ENCODE data around the gene NFE2.
A peak's percentile ranks its signal among the peaks of the same experiment; 100 is the strongest.

Gene NFE2

DNA sequence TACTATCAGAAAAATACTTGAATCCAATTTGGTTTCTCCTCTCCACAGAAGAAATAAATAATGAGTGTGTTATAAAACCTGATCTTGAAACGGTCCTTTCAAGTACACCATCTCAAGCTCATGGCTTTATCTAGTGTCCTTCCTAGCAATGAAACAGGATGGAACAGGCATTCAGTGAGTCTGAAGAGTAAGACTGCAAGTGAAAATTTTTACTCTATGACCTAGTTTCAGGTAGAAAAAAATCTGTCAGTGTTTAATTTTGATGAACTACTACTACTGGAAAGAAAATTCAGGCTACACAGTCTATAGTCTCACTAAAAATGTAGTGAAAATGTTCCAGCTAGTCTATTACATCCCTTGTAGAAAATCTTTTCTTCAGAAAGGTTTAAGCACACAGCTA lies 28.6 kb downstream of the NFE2 start:
- no peak overlapping the region for H3K4me3 Mint-ChIP-seq
- no peaks in the 10 kb centered on the region for H3K9me3 Mint-ChIP-seq
- DNase-seq (ENCODE audit: low spot score in 2 of 2) (no peak), ATAC-seq (replicated peaks; ENCODE audit: extremely low read depth, poor library complexity, severe bottlenecking) (no peak)
- no peaks in the 10 kb centered on the region for H3K27me3 Mint-ChIP-seq
- H3K36me3 Mint-ChIP-seq (ENCODE audit: insufficient read depth): peaks cover 12% of the 10 kb centered on the region
- no peak overlapping the region for H3K27ac Mint-ChIP-seq (ENCODE audit: low read depth)
- peaks cover 11% of the 10 kb centered on the region for H3K4me1 Mint-ChIP-seq

DNA sequence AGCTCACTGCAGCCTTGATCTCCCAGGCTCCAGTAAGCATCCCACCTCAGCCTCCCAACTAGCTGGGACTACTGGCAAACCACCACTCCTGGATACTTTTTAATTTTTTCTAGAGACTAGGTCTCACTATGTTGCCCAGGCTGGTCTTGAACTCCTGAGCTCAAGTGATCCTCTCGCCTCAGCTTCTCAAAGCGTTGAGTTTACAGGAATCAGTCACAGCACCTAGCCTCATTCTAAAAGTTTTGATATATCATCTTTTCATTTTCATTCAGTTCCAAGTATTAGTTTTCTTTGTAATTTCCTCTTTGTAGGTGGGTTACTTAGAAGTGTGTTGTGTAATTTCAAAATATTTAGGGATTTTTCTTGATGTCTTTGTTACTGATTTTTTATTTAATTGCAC lies 30.5 kb downstream of the NFE2 start:
- Mint-ChIP-seq H3K4me3 (no peak overlapping the region), H3K27me3 (no peaks in the 10 kb centered on the region), H3K27ac (ENCODE audit: low read depth) (peak overlapping the region; percentile 65), H3K9me3 (no peaks in the 10 kb centered on the region), H3K36me3 (ENCODE audit: insufficient read depth) (peaks cover 8% of the 10 kb centered on the region), H3K4me1 (no peaks in the 10 kb centered on the region)
- ATAC-seq (replicated peaks; ENCODE audit: extremely low read depth, poor library complexity, severe bottlenecking): no peak
- no peak for DNase-seq (ENCODE audit: low spot score in 2 of 2)

- no peaks in the 10 kb centered on the region for H3K4me1 Mint-ChIP-seq
- ATAC-seq (replicated peaks; ENCODE audit: extremely low read depth, poor library complexity, severe bottlenecking) (no peak), DNase-seq (ENCODE audit: low spot score in 2 of 2) (no peak)
- H3K9me3 Mint-ChIP-seq: no peaks in the 10 kb centered on the region
- H3K27me3 Mint-ChIP-seq: no peaks in the 10 kb centered on the region
- H3K27ac Mint-ChIP-seq (ENCODE audit: low read depth): no peak overlapping the region
- H3K4me3 Mint-ChIP-seq: no peak overlapping the region
- H3K36me3 Mint-ChIP-seq (ENCODE audit: insufficient read depth): peaks cover 2% of the 10 kb centered on the region
Measured at GRCh38 chr12:54266852-54267251, 34.0 kb downstream of the NFE2 start.

DNA sequence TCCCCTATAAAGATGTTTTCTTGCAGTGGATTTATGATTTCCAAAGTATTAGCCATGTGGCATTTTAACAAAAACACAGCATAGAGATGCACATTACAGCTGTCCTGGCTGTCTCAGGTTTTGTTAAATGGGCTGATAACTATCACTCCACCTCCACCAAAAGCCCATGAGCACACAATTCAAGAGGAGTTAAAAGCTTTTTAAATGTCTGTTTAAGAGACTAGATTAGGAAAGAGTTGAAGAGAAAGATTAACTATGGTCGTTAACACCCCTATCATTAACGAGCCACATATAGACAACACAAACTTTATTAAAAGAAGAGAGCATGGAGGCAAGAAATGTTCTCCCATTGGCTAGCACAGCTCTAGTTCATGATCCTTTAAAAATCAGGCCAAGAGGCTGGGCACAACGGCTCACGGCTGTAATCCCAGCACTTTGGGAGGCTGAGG lies 35.4 kb downstream of the NFE2 start:
- H3K4me1 Mint-ChIP-seq: no peaks in the 10 kb centered on the region
- no peaks in the 10 kb centered on the region for H3K9me3 Mint-ChIP-seq
- ATAC-seq (replicated peaks; ENCODE audit: extremely low read depth, poor library complexity, severe bottlenecking) (no peak), DNase-seq (ENCODE audit: low spot score in 2 of 2) (no peak)
- no peaks in the 10 kb centered on the region for H3K27me3 Mint-ChIP-seq
- peaks cover 2% of the 10 kb centered on the region for H3K36me3 Mint-ChIP-seq (ENCODE audit: insufficient read depth)
- H3K27ac Mint-ChIP-seq (ENCODE audit: low read depth): no peak overlapping the region
- no peak overlapping the region for H3K4me3 Mint-ChIP-seq

- Mint-ChIP-seq H3K36me3 (ENCODE audit: insufficient read depth) (peaks cover 4% of the 10 kb centered on the region), H3K27ac (ENCODE audit: low read depth) (no peak overlapping the region), H3K27me3 (no peaks in the 10 kb centered on the region), H3K4me3 (no peak overlapping the region), H3K4me1 (no peaks in the 10 kb centered on the region), H3K9me3 (no peaks in the 10 kb centered on the region)
- DNase-seq (ENCODE audit: low spot score in 2 of 2): no peak
- no peak for ATAC-seq (replicated peaks; ENCODE audit: extremely low read depth, poor library complexity, severe bottlenecking)
Measured at GRCh38 chr12:54262403-54262925, 38.4 kb downstream of the NFE2 start.

- H3K27me3 Mint-ChIP-seq: no peaks in the 10 kb centered on the region
- H3K36me3 Mint-ChIP-seq (ENCODE audit: insufficient read depth): peaks cover 9% of the 10 kb centered on the region
- H3K4me1 Mint-ChIP-seq: no peaks in the 10 kb centered on the region
- no peak for ATAC-seq (replicated peaks; ENCODE audit: extremely low read depth, poor library complexity, severe bottlenecking)
- DNase-seq (ENCODE audit: low spot score in 2 of 2): no peak
- H3K27ac Mint-ChIP-seq (ENCODE audit: low read depth): no peak overlapping the region
- H3K9me3 Mint-ChIP-seq: no peaks in the 10 kb centered on the region
- no peak overlapping the region for H3K4me3 Mint-ChIP-seq
Measured at GRCh38 chr12:54261815-54262402, 38.9 kb downstream of the NFE2 start.

DNA sequence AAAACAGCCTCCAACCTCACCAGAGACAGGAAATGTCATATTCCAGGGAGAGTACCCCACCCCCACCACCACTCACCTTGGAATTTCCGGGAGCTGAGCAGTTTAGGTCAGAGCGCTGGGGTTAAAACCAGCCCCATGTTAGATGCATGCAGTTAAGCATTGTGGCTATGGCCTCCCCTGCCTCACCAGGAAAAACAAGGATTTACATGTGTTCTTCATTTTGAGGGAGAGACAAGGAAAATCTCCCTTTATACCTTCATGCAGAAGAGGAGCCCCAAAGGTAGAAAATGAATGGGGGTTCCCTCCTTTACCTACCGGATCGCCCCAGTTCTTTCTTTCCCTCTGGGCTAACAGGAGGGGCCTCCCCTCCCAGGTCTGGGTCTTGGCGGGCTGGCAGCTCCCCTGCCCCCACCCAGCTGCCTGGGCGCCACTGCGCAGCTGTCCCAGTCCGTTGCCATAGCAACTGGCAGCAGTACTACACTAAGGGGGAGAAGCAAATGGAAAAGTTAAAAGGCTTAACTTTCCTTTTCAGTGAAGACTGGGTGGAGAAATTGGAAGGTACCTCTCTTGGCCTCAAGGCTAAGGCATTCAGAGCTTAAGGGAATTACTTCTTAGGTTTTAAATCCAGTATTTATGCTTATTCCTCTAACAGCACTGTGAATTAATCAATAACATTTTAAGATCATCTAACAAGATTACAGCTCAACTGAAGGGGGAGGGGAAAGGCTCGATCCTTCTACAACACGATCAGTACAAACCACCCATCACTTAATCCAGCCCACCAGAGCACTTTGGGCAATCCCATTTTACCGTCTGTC lies 41.4 kb downstream of the NFE2 start:
- DNase-seq (ENCODE audit: low spot score in 2 of 2): no peak
- no peaks in the 10 kb centered on the region for H3K27me3 Mint-ChIP-seq
- H3K4me3 Mint-ChIP-seq: no peak overlapping the region

GRCh38 chr12:54258201-54258681 lies 42.6 kb downstream of the NFE2 start:
- H3K27ac Mint-ChIP-seq (ENCODE audit: low read depth): no peak overlapping the region
- no peaks in the 10 kb centered on the region for H3K9me3 Mint-ChIP-seq
- peaks cover 20% of the 10 kb centered on the region for H3K36me3 Mint-ChIP-seq (ENCODE audit: insufficient read depth)
- ATAC-seq (replicated peaks; ENCODE audit: extremely low read depth, poor library complexity, severe bottlenecking) (no peak), DNase-seq (ENCODE audit: low spot score in 2 of 2) (no peak)
- no peaks in the 10 kb centered on the region for H3K27me3 Mint-ChIP-seq
- no peak overlapping the region for H3K4me3 Mint-ChIP-seq
- H3K4me1 Mint-ChIP-seq: no peaks in the 10 kb centered on the region

More for the DNA sequence above, 41.4 kb downstream of the NFE2 start:
- peaks cover 19% of the 10 kb centered on the region for H3K36me3 Mint-ChIP-seq (ENCODE audit: insufficient read depth)
- H3K4me1 Mint-ChIP-seq: no peaks in the 10 kb centered on the region
- peak; percentile 36 for ATAC-seq (replicated peaks; ENCODE audit: extremely low read depth, poor library complexity, severe bottlenecking)
- no peaks in the 10 kb centered on the region for H3K9me3 Mint-ChIP-seq
- H3K27ac Mint-ChIP-seq (ENCODE audit: low read depth): peak overlapping the region; percentile 38

DNA sequence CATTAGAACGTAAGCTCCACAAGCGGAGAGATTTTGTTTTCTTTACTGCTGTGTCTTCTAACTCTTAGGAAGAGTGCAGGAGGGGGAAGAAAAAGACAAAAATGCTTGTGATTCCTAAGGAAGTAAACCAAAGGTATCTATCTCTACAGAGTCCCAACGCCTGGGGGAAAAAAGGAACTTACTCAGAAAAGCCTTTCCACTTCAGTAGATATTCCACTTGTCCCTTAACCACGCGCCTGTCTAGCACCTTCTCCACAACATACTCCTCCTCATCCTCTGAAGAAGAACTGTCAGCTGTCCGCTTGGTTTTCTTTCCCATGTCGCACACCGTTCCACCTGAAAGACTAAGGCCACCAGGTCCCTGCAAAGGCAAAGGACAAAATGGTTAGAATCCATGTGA lies 43.5 kb downstream of the NFE2 start:
- H3K4me1 Mint-ChIP-seq: no peaks in the 10 kb centered on the region
- H3K4me3 Mint-ChIP-seq: no peak overlapping the region
- ATAC-seq (replicated peaks; ENCODE audit: extremely low read depth, poor library complexity, severe bottlenecking): no peak
- no peaks in the 10 kb centered on the region for H3K27me3 Mint-ChIP-seq
- peaks cover 23% of the 10 kb centered on the region for H3K36me3 Mint-ChIP-seq (ENCODE audit: insufficient read depth)
- no peak overlapping the region for H3K27ac Mint-ChIP-seq (ENCODE audit: low read depth)
- H3K9me3 Mint-ChIP-seq: no peaks in the 10 kb centered on the region
- no peak for DNase-seq (ENCODE audit: low spot score in 2 of 2)

DNA sequence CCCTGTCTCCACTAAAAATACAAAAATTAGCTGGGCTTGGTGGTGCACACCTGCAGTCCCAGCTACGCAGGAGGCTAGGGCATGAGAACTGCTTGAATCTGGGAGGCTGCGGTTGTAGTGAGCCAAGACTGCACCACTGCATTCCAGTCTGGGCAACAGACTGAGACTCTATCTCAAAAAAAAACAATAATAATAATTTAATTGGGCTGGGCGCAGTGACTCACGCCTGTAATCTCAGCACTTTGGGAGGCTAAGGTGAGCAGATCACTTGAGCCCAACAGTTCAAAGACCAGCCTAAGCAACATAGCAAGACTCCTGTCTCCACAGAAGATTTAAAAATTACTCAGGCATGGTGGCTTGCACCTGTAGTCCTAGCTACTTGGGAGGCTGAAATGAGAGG lies 47.6 kb downstream of the NFE2 start:
- ATAC-seq (replicated peaks; ENCODE audit: extremely low read depth, poor library complexity, severe bottlenecking) (no peak), DNase-seq (ENCODE audit: low spot score in 2 of 2) (no peak)
- H3K4me3 Mint-ChIP-seq: no peak overlapping the region
- no peaks in the 10 kb centered on the region for H3K27me3 Mint-ChIP-seq
- peaks cover 44% of the 10 kb centered on the region for H3K36me3 Mint-ChIP-seq (ENCODE audit: insufficient read depth)
- no peak overlapping the region for H3K27ac Mint-ChIP-seq (ENCODE audit: low read depth)
- H3K4me1 Mint-ChIP-seq: no peaks in the 10 kb centered on the region
- H3K9me3 Mint-ChIP-seq: no peaks in the 10 kb centered on the region

DNA sequence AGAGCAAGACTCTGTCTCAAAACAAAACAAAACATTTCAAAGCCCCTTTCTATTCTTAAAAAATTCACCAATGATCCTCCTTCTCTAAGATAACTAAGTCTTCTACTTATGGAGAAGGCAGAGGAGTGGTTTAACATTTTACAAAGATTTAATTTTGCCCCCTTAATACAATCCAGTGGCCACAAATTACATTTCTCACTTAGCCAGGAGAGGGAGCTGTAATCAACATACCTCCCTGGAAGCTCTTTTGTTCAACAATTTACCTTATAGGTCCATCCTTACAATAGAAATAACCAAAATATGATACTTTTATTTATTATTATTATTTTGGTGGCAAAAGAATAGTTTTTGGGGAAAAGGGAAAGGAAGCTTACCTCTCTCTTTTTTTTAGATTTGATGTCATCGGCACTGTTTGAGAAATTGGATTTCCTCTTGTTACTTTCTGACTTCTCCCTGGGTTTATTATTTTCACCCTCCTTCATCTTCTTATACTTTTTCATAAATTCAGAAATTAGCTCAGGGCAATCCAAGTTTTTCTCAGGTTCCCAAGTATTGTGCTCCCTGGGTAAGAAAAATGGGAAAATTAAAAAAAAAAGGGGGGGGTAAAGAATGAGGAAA lies 49.0 kb downstream of the NFE2 start:
- Mint-ChIP-seq H3K4me3 (no peak overlapping the region), H3K27ac (ENCODE audit: low read depth) (no peak overlapping the region), H3K9me3 (no peaks in the 10 kb centered on the region), H3K36me3 (ENCODE audit: insufficient read depth) (peaks cover 40% of the 10 kb centered on the region), H3K27me3 (no peaks in the 10 kb centered on the region), H3K4me1 (no peaks in the 10 kb centered on the region)
- DNase-seq (ENCODE audit: low spot score in 2 of 2) (peak in 1 of 2 donors; percentile 13), ATAC-seq (replicated peaks; ENCODE audit: extremely low read depth, poor library complexity, severe bottlenecking) (peak; percentile 58)

DNA sequence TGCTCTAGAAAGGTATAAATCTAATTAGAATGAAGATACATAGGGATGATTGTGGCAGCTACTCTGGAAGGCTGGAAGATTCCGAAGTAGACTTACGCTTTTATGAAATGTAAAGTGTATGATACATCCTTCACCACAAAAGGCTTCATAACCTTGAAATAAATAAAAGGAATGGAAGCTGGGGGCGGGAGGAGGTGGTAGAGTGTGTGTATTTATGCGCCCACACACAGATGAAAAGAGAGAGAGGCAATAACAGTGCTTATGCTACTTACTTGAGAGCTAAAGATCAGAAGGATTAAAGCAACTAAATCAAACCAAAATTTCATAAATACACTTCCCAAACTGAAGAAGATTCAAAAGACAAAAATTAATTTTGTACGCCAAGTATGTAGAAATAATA lies 51.3 kb downstream of the NFE2 start:
- Mint-ChIP-seq H3K27ac (ENCODE audit: low read depth) (no peak overlapping the region), H3K36me3 (ENCODE audit: insufficient read depth) (peaks cover 40% of the 10 kb centered on the region), H3K4me1 (no peaks in the 10 kb centered on the region), H3K9me3 (no peaks in the 10 kb centered on the region), H3K27me3 (no peaks in the 10 kb centered on the region), H3K4me3 (no peak overlapping the region)
- no peak for DNase-seq (ENCODE audit: low spot score in 2 of 2)
- no peak for ATAC-seq (replicated peaks; ENCODE audit: extremely low read depth, poor library complexity, severe bottlenecking)
